HEK293 (cell line): Measurements from ENCODE around the gene OOSP4B.

ENCODE experiments used
- CTCF ChIA-PET: fragments of 350-600 bp; formaldehyde crosslinking; extraction: SDS; loops from one replicate; lab custom pipeline; 2021; ENCODE audit warnings: antibody characterized with exemption; lab: Yijun Ruan, JAX
- POLR2A ChIA-PET: fragments of 300-600 bp; formaldehyde crosslinking; extraction: SDS; loops from one replicate; lab custom pipeline; 2020; ENCODE audit warnings: antibody characterized with exemption, inconsistent platforms; lab: Yijun Ruan, JAX
- H3K27ac ChIP-seq: fragments of 200-500 bp; sonication (Bioruptor generic); 2 replicates; pipeline ENCODE4 v1.5.1; 2014; ENCODE audit warnings: low read depth, low read length, control low read depth, inconsistent platforms; ENCODE audit errors: extremely low read depth
- H3K36me3 ChIP-seq, 2 experiments: fragments of 200-500 bp in 1 of 2; sonication (Bioruptor generic) in 1 of 2; 1 replicate in 1 of 2; 2 replicates in 1 of 2; pipeline ENCODE4 v1.5.1; 2014 to 2017; ENCODE audit warnings: inconsistent platforms in 2 of 2, low read length in 2 of 2; ENCODE audit not compliant: control insufficient read depth in 2 of 2, insufficient read depth in 1 of 2
- H3K4me1 ChIP-seq: fragments of 200-500 bp; sonication (Bioruptor generic); 2 replicates; pipeline ENCODE4 v1.5.1; 2014; ENCODE audit warnings: mild to moderate bottlenecking, low read length, inconsistent platforms; ENCODE audit not compliant: control insufficient read depth, insufficient read depth
- H3K4me3 ChIP-seq: 2 replicates; pipeline ENCODE4 v1.5.1; 2011; ENCODE audit warnings: low read depth, mild to moderate bottlenecking, control low read depth, low read length, moderate library complexity
- H3K9me3 ChIP-seq: fragments of 200-500 bp; sonication (Bioruptor generic); 2 replicates; pipeline ENCODE4 v1.5.1; 2014; ENCODE audit warnings: low read depth, low read length, inconsistent platforms; ENCODE audit not compliant: control insufficient read depth, insufficient read depth
- KLF1 ChIP-seq: fragments of 450-650 bp; formaldehyde crosslinking; IDR thresholded peaks from 2 replicates; pipeline ENCODE4 v1.5.1; 2016; ENCODE audit warnings: missing biosample characterization, missing genetic modification characterization
- KLF16 ChIP-seq: fragments of 450-650 bp; formaldehyde crosslinking; IDR thresholded peaks from 2 replicates; pipeline ENCODE4 v1.5.1; 2017; ENCODE audit warnings: missing biosample characterization, missing genetic modification characterization
- KLF7 ChIP-seq: fragments of 450-650 bp; formaldehyde crosslinking; IDR thresholded peaks from 2 replicates; pipeline ENCODE4 v1.5.1; 2016; ENCODE audit warnings: missing biosample characterization, missing genetic modification characterization, borderline replicate concordance
- KLF8 ChIP-seq: fragments of 450-650 bp; formaldehyde crosslinking; IDR thresholded peaks from 2 replicates; pipeline ENCODE4 v1.5.1; 2016; ENCODE audit warnings: missing biosample characterization, missing genetic modification characterization
- OSR2 ChIP-seq: fragments of 450-650 bp; formaldehyde crosslinking; IDR thresholded peaks from 2 replicates; pipeline ENCODE4 v1.5.1; 2016; ENCODE audit warnings: missing biosample characterization, missing genetic modification characterization
- RBAK ChIP-seq: fragments of 450-650 bp; formaldehyde crosslinking; IDR thresholded peaks from 2 replicates; pipeline ENCODE4 v1.5.1; 2016; ENCODE audit warnings: missing biosample characterization, missing genetic modification characterization
- SP7 ChIP-seq: fragments of 450-650 bp; formaldehyde crosslinking; IDR thresholded peaks from 2 replicates; pipeline ENCODE4 v1.5.1; 2016; ENCODE audit warnings: missing biosample characterization, missing genetic modification characterization
- YY1 ChIP-seq: fragments of 450-650 bp; formaldehyde crosslinking; IDR thresholded peaks from 2 replicates; pipeline ENCODE4 v1.5.1; 2018; ENCODE audit warnings: missing biosample characterization, missing genetic modification characterization
- ZBTB21 ChIP-seq: fragments of 450-650 bp; formaldehyde crosslinking; IDR thresholded peaks from 2 replicates; pipeline ENCODE4 v1.5.1; 2017; ENCODE audit warnings: missing biosample characterization, missing genetic modification characterization
- ZIC2 ChIP-seq: fragments of 450-650 bp; formaldehyde crosslinking; IDR thresholded peaks from 2 replicates; pipeline ENCODE4 v1.5.1; 2016; ENCODE audit warnings: missing biosample characterization, missing genetic modification characterization
- ZNF175 ChIP-seq: fragments of 450-650 bp; formaldehyde crosslinking; IDR thresholded peaks from 2 replicates; pipeline ENCODE4 v1.5.1; 2016; ENCODE audit warnings: missing biosample characterization, missing genetic modification characterization
- ZNF24 ChIP-seq: fragments of 450-650 bp; formaldehyde crosslinking; IDR thresholded peaks from 2 replicates; pipeline ENCODE4 v1.5.1; 2016; ENCODE audit warnings: missing biosample characterization, missing genetic modification characterization
- ZNF266 ChIP-seq: fragments of 450-650 bp; formaldehyde crosslinking; IDR thresholded peaks from 2 replicates; pipeline ENCODE4 v1.5.1; 2016; ENCODE audit warnings: missing biosample characterization, missing genetic modification characterization, low read depth
- ZNF280D ChIP-seq: fragments of 450-650 bp; formaldehyde crosslinking; IDR thresholded peaks from 2 replicates; pipeline ENCODE4 v1.5.1; 2016; ENCODE audit warnings: missing biosample characterization, missing genetic modification characterization
- ZNF354C ChIP-seq: fragments of 450-650 bp; formaldehyde crosslinking; IDR thresholded peaks from 2 replicates; pipeline ENCODE4 v1.5.1; 2016; ENCODE audit warnings: missing biosample characterization, missing genetic modification characterization, low read depth, borderline replicate concordance
- ZNF394 ChIP-seq: fragments of 450-650 bp; formaldehyde crosslinking; IDR thresholded peaks from 2 replicates; pipeline ENCODE4 v1.5.1; 2016; ENCODE audit warnings: missing biosample characterization, missing genetic modification characterization, mild to moderate bottlenecking, moderate library complexity, borderline replicate concordance
- ZNF488 ChIP-seq: fragments of 450-650 bp; formaldehyde crosslinking; IDR thresholded peaks from 2 replicates; pipeline ENCODE4 v1.5.1; 2016; ENCODE audit warnings: missing biosample characterization, missing genetic modification characterization
- ZNF561 ChIP-seq: fragments of 450-650 bp; IDR thresholded peaks from 2 replicates; pipeline ENCODE4 v1.5.1; 2018; ENCODE audit warnings: missing biosample characterization, missing genetic modification characterization, borderline replicate concordance
- ZNF747 ChIP-seq: fragments of 450-650 bp; formaldehyde crosslinking; IDR thresholded peaks from 2 replicates; pipeline ENCODE4 v1.5.1; 2016; ENCODE audit warnings: missing biosample characterization, missing genetic modification characterization
- ZNF843 ChIP-seq: fragments of 450-650 bp; formaldehyde crosslinking; IDR thresholded peaks from 2 replicates; pipeline ENCODE4 v1.5.1; 2016; ENCODE audit warnings: missing biosample characterization, missing genetic modification characterization
- TF ChIP-seq, protein P1 (sequence below): fragments of 450-650 bp; IDR thresholded peaks from 2 replicates; pipeline ENCODE4 v1.5.1; 2018; ENCODE audit warnings: missing biosample characterization, missing genetic modification characterization
- TF ChIP-seq, protein P2 (sequence below): fragments of 450-650 bp; formaldehyde crosslinking; IDR thresholded peaks from 2 replicates; pipeline ENCODE4 v1.5.1; 2016; ENCODE audit warnings: missing biosample characterization, missing genetic modification characterization
- TF ChIP-seq, protein P3 (sequence below): fragments of 450-650 bp; formaldehyde crosslinking; IDR thresholded peaks from 2 replicates; pipeline ENCODE4 v1.5.1; 2016; ENCODE audit warnings: missing biosample characterization, missing genetic modification characterization
- TF ChIP-seq, protein P4 (sequence below): fragments of 450-650 bp; formaldehyde crosslinking; IDR thresholded peaks from 2 replicates; pipeline ENCODE4 v1.5.1; 2016; ENCODE audit warnings: missing biosample characterization, missing genetic modification characterization, low read depth

OOSP4B gene

GRCh38 chr11:59990421-59990820 lies 26.6 kb upstream of the OOSP4B start (continued):
- TF ChIP-seq ZNF266 (tag by site-specific recombination) (no peak), ZNF175 (no peak), ZNF561 (tag by site-specific recombination) (no peak), KLF16 (tag by site-specific recombination) (no peak), ZNF488 (tag by site-specific recombination) (no peak), ZNF747 (tag by site-specific recombination) (no peak)

- ChIA-PET CTCF (no interaction called here), POLR2A (no interaction called here)
- TF ChIP-seq RBAK (tag by site-specific recombination): no peak
- TF ChIP-seq ZNF394 (tag by site-specific recombination): no peak
- TF ChIP-seq ZBTB21: no peak
- TF ChIP-seq, protein P1, sequence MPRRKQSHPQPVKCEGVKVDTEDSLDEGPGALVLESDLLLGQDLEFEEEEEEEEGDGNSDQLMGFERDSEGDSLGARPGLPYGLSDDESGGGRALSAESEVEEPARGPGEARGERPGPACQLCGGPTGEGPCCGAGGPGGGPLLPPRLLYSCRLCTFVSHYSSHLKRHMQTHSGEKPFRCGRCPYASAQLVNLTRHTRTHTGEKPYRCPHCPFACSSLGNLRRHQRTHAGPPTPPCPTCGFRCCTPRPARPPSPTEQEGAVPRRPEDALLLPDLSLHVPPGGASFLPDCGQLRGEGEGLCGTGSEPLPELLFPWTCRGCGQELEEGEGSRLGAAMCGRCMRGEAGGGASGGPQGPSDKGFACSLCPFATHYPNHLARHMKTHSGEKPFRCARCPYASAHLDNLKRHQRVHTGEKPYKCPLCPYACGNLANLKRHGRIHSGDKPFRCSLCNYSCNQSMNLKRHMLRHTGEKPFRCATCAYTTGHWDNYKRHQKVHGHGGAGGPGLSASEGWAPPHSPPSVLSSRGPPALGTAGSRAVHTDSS (tag by site-specific recombination): no peak
- no peak for TF ChIP-seq SP7 (tag by site-specific recombination)
- TF ChIP-seq, protein P2, sequence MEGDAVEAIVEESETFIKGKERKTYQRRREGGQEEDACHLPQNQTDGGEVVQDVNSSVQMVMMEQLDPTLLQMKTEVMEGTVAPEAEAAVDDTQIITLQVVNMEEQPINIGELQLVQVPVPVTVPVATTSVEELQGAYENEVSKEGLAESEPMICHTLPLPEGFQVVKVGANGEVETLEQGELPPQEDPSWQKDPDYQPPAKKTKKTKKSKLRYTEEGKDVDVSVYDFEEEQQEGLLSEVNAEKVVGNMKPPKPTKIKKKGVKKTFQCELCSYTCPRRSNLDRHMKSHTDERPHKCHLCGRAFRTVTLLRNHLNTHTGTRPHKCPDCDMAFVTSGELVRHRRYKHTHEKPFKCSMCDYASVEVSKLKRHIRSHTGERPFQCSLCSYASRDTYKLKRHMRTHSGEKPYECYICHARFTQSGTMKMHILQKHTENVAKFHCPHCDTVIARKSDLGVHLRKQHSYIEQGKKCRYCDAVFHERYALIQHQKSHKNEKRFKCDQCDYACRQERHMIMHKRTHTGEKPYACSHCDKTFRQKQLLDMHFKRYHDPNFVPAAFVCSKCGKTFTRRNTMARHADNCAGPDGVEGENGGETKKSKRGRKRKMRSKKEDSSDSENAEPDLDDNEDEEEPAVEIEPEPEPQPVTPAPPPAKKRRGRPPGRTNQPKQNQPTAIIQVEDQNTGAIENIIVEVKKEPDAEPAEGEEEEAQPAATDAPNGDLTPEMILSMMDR (tag by site-specific recombination): no peak
- no peak for TF ChIP-seq ZNF24 (tag by site-specific recombination)
- TF ChIP-seq ZIC2 (tag by site-specific recombination): no peak
- TF ChIP-seq, protein P3, sequence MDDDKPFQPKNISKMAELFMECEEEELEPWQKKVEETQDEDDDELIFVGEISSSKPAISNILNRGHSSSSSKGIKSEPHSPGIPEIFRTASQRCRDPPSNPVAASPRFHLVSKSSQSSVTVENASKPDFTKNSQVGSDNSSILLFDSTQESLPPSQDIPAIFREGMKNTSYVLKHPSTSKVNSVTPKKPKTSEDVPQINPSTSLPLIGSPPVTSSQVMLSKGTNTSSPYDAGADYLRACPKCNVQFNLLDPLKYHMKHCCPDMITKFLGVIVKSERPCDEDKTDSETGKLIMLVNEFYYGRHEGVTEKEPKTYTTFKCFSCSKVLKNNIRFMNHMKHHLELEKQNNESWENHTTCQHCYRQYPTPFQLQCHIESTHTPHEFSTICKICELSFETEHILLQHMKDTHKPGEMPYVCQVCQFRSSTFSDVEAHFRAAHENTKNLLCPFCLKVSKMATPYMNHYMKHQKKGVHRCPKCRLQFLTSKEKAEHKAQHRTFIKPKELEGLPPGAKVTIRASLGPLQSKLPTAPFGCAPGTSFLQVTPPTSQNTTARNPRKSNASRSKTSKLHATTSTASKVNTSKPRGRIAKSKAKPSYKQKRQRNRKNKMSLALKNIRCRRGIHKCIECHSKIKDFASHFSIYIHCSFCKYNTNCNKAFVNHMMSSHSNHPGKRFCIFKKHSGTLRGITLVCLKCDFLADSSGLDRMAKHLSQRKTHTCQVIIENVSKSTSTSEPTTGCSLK (tag by site-specific recombination): no peak
- no peak for TF ChIP-seq YY1 (tag by site-specific recombination)
- TF ChIP-seq OSR2 (tag by site-specific recombination): no peak
- TF ChIP-seq ZNF280D: no peak
- TF ChIP-seq KLF7 (tag by site-specific recombination): no peak
- TF ChIP-seq, protein P4, sequence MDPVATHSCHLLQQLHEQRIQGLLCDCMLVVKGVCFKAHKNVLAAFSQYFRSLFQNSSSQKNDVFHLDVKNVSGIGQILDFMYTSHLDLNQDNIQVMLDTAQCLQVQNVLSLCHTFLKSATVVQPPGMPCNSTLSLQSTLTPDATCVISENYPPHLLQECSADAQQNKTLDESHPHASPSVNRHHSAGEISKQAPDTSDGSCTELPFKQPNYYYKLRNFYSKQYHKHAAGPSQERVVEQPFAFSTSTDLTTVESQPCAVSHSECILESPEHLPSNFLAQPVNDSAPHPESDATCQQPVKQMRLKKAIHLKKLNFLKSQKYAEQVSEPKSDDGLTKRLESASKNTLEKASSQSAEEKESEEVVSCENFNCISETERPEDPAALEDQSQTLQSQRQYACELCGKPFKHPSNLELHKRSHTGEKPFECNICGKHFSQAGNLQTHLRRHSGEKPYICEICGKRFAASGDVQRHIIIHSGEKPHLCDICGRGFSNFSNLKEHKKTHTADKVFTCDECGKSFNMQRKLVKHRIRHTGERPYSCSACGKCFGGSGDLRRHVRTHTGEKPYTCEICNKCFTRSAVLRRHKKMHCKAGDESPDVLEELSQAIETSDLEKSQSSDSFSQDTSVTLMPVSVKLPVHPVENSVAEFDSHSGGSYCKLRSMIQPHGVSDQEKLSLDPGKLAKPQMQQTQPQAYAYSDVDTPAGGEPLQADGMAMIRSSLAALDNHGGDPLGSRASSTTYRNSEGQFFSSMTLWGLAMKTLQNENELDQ: no peak
- TF ChIP-seq ZNF354C (tag by site-specific recombination): no peak
- TF ChIP-seq ZNF843 (tag by site-specific recombination): no peak
- no peak for TF ChIP-seq KLF8 (tag by site-specific recombination)
- TF ChIP-seq KLF1 (tag by site-specific recombination): no peak
- Histone ChIP-seq H3K9me3 (no peaks in the 10 kb centered on the region), H3K4me3 (no peak overlapping the region), H3K27ac (no peak overlapping the region), H3K4me1 (no peaks in the 10 kb centered on the region), H3K36me3 (no peaks in the 10 kb centered on the region)
Measured at GRCh38 chr11:59992425-59992824, 24.6 kb upstream of the OOSP4B start.
